Amygdala (tissue), 56 donors: ENCODE measurements around the gene XCR1.
"Not testable (repeated sequence)": the region's sequence is repeated elsewhere in the genome, so short reads cannot be mapped to it uniquely, and the experiment has no call there.

ENCODE experiments used
- DNase-seq, 56 donors: peaks; one replicate each; lab custom pipeline; 2025; lab: John Stamatoyannopoulos, UW

The XCR1 gene

DNA sequence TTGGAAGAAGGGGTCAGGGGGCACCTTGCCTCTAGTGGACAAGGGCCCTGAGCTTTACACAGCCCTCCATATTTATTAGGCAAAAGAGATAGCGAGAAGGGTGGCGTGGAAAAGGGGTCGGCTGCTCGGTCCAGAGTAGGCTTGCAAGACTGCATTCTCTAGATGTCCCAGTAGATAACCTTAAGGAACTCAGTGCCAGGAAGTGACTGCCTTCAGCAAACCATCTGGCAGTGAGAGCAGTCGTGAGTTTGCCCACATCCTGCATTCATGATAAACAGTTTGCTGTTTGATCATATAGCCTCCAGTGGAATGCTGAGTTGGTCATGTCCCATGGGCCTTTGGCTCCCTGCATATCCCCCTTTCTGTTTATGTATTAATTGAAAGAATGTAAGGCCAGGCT, 18.9 kb upstream of the XCR1 start:
- not testable (repeated sequence) for DNase-seq

DNA sequence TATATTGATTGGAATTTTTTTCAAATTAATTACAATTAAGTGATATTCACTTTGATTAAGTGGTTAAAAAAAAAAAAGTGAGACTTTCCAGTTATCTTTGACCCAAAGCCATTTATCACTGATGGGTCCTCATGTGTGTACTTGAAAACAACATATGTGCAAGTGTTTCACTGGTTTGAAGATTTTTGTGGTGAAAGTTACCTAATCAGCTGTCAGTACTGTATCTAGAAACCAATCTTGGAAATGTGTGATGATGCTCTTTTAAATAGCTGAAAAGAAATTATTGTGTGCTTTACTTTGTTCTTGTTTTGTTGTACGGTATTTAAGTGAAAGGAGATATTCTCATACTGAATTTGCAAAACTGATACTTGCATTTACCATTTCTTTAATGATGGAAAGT, 11.6 kb upstream of the XCR1 start:
- no peak for DNase-seq

DNA sequence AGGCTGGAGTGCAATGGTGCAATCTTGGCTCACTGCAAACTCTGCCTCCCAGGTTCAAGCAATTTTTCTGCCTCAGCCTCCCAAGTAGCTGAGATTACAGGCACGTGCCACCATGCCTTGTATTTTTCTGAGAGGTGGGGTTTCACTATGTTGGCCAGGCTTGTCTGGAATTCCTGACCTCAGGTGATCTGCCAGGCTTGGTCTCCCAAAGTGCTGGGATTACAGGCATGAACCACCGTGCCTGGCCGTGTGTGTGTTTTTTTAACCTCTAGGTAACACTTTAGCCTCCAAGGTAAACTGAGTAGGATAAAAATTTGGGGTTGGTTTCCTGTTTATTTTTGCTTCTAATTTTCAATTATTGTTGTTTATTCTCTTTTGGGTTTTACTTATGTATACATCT, 10.8 kb upstream of the XCR1 start:
- not testable (repeated sequence) for DNase-seq

GRCh38 chr3:46036191-46036590, 8.9 kb upstream of the XCR1 start:
- no peak for DNase-seq

GRCh38 chr3:46031747-46032146, 4.5 kb upstream of the XCR1 start:
- no peak for DNase-seq

DNA sequence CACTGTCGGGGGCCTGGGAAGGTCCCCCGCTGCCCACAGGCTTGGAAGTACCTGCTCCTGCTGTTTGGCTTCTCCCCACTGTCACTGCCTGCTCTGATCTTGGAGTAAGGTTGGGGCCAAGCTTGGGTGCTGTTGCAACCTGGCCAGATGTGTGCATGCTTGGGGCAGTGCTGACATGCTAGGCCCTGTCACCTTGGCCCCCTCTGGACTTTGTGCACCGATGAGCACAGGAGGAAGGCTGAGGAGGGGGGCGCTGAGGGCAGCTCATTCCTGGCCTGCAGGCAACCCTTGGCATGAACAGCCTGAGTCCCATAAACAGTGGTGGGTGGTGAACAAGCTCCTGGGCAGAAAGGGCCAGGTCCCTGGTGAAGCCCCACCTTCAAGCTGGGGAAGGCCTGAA, 4.0 kb upstream of the XCR1 start:
- DNase-seq, result no peak

DNA sequence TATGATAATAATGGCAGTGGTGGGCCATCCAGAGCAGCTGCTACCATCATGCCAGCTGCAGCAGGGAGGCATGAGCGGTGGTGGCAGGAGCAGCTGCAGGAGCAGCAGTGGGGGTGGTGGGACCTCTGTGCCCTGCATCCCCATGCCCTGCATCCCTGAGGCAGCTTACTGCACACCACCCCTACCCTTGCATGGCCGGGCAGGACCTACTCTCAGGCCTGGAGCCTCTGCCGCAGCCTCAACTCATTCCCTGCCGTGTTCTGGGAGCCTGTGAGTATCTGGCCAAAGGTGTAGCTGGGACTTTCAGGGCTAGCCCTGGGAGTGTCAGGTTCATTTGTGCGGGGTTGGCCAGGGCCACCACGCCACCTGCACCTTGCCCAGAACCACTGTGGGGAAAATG, 3.3 kb upstream of the XCR1 start:
- DNase-seq, result no peak

- DNase-seq, result no peak
Measured at GRCh38 chr3:46029953-46030543, 2.8 kb upstream of the XCR1 start.

DNA sequence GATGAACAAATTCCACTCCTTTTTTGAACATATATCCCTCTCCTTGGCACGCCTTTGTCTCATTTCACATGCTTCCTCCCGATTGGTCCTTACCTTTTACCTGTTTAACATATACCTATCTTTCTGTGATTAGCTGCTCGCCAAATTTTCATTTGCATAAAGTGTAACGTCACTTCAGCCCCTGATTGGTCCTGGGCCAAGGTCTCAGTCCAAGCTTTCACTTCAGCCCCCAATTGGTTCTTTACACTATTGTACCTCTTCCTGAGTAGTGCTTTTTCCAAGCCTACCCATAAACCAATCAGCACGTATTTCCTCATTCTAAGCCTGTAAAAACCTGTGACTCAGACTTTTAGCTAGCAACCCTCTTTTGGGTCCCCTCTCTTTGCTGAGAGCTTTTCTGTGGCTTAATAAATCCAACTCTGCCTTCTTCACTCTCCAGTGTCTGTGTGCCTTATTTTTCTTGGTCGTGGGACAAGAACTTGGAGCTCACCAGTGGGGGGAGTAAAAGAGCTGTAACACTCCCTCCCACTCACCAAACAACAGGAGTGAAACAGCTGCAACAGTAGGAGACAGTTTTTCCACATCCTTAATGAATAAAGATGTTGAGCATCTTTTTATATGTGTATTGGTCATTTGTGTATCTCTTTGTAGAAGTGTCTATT, 584 bp upstream of the XCR1 start:
- no peak for DNase-seq

- DNase-seq, result no peak
Measured at GRCh38 chr3:46025139-46025538, 2.1 kb downstream of the XCR1 start.

GRCh38 chr3:46024131-46024530, 3.2 kb downstream of the XCR1 start:
- DNase-seq, result no peak

GRCh38 chr3:46022909-46023785, 4.1 kb downstream of the XCR1 start:
- no peak for DNase-seq

DNA sequence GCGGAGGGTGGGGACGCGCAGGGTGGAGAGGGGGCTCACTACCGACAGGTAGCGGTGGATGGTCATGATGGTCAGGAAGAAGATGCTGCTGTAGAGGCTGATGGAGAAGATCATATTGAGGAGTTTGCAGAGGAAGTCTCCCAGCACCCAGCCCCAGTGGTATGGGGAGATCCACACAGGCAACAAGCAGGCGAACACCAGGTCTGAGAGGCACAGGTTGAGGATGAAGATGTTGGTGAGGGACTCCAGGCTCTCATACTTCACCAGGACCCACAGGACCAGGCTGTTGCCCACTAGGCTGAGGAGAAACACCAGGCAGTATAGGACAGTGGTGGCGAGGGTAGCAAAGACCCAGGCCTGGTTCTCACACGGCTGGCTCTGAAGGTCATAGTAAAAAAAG, 5.8 kb downstream of the XCR1 start:
- no peak for DNase-seq

DNA sequence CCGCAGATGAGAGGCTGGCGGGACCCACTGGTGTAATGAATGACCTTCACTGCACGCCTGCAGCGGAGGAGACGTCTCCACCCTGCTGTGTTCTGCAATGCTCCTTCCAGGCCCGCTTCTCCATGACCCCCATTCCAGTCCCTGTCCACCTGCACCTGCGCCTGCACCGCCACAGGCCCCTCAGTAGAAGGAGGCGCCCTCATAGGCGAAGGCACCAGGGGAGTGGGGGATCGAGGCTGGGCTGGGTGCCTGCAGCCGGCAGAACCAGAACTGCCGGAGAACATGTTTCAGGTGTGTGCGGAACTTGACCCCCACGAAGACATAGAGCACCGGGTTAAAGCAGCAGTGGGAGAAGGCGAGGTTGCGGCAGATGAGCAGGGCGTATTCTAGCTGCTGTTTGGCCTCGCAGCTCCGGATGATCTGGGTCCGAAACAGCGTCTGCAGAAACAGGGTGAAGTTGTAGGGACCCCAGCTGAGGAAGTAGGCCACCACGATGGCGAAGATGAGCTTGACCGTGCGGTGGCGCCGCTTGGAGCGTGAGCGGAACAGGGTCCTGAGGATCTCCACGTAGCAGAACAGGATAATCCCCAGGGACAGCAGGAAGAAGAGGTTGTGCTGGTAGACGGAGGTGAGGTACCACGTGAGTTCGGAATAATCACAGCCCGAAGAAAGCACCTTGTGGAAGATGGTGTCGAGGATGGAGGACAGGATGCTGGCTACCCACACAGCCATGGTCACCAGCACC, 6.3 kb downstream of the XCR1 start:
- DNase-seq, result no peak

GRCh38 chr3:46019707-46020106, 7.6 kb downstream of the XCR1 start:
- DNase-seq, result no peak

GRCh38 chr3:46017720-46018119, 9.6 kb downstream of the XCR1 start:
- peak in 5 of 56 donors; percentile 2 to 34 (median 8) for DNase-seq

DNA sequence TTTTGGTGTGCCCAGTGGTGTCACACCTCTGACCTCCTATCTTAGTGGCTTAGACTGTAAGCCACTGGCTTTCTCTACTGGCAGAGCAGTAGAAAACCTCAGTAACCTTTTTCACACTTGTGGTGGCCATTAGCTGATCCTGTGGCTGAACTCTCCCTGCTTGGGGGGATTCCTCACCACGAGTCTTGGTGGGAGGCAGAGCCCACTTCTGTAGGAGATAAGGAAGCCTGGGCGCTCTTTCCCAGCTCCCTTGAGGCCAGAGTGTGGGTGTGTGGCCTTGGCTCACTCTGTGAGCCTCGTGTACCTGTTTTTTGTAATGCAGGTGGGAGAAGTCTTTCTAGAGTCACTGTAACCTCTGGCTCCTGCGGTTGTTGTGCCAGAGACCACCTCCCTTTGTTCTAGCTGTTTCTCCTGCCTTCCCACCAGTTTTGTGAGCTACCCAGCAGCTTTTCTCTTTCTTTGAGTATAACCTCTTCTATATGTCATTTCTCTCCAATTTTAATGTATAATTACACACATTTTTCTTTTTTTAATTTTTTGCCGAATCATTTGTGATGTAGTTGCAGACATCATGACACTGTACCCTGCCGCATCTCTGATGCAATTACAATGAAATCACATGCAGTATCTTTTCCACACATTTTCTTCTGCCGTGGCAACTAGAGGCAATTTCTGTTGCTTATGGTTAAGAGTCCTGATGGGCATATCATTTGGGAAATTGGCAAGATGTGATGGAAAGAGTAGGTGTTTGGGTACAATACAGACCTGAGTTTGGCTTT, 13.8 kb downstream of the XCR1 start:
- DNase-seq, result no peak

DNA sequence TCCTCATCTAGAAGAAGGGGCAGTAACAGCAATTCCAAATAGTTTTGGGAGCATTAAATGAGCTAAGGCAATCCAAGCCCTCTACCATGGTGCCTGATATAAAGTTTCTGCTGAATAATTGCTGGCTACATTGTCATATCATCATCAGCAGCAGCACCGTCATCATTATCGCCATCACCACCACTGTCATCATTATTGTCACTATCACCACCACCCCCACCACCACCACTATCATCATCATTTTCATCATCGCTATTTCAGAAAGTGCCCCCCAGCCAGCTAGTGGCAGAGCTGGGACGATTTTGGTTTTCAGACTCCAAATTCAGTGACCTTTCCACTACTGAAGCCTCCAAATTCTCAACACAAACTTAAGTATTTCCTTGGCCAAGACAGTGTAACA, 15.0 kb downstream of the XCR1 start:
- DNase-seq, result no peak

DNA sequence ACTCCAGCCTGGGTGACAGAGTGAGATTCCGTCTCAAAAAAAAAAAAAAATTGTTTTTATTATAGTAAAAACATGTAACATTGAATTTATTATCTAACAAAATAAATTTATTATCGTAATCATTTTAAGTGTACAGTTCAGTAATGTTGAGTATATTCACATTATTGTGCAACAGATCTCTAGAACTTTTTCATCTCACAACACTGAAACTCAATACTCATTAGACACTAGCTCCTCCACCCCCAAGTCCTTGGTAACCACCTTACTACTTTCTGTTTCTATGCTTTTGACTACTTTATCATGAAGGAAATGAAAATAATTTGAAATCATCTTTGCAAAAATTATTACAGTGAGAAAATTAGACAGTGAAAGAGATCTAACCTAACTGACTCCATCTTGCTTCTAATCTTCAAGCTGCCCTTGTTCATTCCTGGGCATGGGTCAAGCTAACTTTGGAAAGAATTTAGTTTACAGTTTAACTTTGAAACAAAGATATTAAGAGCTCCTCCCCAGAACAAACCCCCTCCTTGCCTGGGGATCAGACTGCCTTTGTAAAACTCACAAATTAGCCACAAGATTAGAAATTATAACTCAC, 16.7 kb downstream of the XCR1 start:
- DNase-seq, result no peak

- DNase-seq, result no peak
Measured at GRCh38 chr3:46008058-46008457, 19.2 kb downstream of the XCR1 start.
